ENCODE measurements around the gene PMIS2. TPM values are rescaled to one million over a fixed set of nuclear protein-coding genes. Genes with fewer than 3 reads are reported as not detected.
"Not testable (repeated sequence)": the region's sequence is repeated elsewhere in the genome, so short reads cannot be mapped to it uniquely, and the experiment has no call there.

The PMIS2 gene
- total RNA-seq, 1 experiment from 2014 or later: not detected

DNA sequence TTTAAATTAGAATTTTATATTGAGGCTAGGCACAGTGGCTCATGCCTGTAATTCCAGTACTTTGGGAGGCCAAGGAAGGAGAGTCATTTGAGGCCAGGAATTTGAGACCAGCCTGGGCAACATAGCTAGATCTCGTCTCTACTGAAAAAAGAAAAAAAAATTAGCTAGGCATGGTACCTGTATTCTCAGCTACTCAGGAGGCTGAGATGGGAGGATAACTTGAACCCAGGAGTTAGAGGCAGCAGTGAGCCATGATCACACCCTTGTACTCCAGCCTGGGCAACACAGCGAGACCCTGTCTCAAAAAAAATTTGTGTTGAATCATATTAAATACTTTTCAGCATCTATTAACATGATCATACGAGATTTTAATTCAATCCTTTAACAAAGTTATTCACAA, 4.9 kb downstream of the PMIS2 start:
- DNase-seq (ENCODE audit: low spot score): no peak

DNA sequence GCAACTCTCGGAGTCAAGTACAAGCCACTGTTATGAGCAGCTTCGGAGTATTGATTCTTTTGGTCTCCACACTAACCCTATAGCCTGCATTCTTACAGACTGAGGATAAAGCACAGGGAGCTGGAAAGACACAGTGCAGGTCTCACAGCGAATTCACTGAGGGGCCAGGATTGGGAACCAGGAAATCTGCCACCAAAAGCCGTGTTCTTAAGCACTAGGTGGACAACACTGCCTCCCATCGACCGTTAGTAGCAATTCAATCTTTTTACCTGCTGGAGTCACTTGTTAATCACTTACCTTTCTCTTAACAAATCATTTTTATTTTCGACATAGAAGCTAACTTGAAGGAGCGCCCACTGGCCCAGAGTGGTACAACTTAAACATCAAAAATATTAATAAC, 6.3 kb downstream of the PMIS2 start:
- no peak for DNase-seq (ENCODE audit: low spot score)

- DNase-seq (ENCODE audit: low spot score): not testable (repeated sequence)
Observed at GRCh38 chr19:35595026-35595425, 9.1 kb downstream of the PMIS2 start.

DNA sequence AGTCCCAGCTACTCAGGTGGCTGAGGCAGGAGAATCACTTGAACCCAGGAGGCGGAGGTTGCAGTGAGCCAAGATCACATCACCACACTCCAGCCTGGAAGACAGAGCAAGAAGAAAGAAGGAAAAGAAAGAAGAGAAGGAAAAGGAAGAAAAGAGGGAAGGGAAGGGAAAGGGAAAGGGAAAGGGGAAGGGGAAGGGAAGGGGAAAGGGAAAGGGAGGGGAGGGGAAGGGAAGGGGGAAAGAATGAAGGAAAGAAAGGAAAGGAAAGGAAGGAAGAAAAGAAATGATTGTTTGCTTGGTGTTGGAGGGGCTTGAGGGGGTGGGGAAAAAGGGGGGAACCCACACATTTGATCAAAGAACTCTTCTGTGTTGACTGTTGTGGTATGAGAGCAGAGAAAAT, 10.0 kb downstream of the PMIS2 start:
- no peak for DNase-seq (ENCODE audit: low spot score)

DNA sequence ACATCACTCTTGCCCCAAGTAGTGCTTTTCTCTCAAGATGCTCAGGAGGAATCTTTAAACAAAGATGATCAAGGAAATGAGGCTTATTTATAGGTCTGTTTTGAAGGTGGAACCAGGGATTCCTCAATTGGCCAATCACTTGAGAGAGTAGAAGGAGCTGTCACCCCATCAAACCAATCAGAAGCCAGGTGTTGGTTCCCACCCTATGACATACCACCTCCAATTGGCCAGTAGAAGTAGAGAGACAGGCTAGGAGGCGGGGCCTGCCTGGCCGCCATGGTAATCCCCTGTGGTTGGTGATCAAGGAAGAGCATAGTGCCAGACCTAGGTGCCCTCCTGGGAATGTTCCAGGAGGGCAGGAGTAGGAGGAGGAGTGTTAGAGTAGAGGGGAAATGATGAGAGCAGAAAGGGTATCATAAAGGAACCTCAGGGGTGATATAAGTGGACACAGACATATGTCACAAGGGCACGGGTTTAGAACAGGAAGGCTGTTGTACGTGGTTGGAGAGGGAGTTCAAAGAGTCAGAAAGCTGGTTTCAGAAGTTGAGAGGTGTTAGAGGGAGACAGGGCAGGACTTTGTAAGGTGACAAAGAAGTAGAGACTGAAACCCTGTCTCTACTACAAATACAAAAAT, 10.5 kb downstream of the PMIS2 start:
- peak; percentile 53 for DNase-seq (ENCODE audit: low spot score)

GRCh38 chr19:35601971-35602370, 16.0 kb downstream of the PMIS2 start:
- DNase-seq (ENCODE audit: low spot score): no peak

- DNase-seq (ENCODE audit: low spot score): not testable (repeated sequence)
Observed at GRCh38 chr19:35604436-35604835, 18.5 kb downstream of the PMIS2 start.

GRCh38 chr19:35607170-35607569, 21.2 kb downstream of the PMIS2 start:
- not testable (repeated sequence) for DNase-seq (ENCODE audit: low spot score)

GRCh38 chr19:35607661-35608060, 21.7 kb downstream of the PMIS2 start:
- DNase-seq (ENCODE audit: low spot score): no peak

DNA sequence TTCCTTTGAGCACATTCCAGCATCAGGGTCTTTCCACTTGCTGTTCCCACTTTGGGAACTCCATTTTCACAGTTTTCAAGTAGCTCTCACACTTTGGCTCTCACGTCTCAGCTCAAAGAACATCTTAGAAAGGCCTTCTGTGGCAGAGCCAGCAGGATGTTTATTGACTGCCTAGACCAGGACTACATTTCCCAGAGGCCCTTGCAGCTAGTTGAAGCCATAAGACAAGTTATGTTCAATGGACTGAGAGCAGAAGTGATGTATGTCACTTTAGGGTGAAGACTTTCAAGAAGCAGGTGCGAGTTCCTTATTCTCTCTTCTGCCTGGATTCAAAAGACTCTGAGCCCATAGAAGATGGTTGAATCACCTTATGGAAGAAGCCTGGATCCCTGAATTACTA, 22.3 kb downstream of the PMIS2 start:
- no peak for DNase-seq (ENCODE audit: low spot score)

DNA sequence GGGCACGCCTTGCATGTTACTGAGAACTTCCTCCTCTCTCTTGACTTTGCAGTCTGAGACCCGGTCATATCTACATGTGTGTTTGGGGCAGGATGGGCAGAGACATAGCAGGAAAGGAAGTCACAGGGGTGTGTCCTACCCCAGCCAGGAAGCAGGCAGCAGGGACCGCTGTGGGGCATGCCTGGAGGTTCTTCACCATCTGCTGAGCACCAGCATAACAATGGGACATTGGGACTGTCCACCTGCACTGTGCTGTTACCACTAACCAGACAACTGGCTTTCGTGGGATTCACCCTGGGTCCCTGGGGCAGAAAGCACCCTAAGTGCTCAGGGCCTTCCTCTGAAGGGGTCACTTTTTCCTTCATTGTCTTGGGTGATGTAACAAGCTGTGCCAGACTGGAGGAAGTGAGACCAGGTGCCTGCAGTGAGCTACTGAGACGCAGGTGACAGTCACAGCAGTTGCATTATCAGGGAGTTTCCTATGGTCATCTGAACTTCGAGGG, 23.9 kb downstream of the PMIS2 start:
- no peak for DNase-seq (ENCODE audit: low spot score)

DNA sequence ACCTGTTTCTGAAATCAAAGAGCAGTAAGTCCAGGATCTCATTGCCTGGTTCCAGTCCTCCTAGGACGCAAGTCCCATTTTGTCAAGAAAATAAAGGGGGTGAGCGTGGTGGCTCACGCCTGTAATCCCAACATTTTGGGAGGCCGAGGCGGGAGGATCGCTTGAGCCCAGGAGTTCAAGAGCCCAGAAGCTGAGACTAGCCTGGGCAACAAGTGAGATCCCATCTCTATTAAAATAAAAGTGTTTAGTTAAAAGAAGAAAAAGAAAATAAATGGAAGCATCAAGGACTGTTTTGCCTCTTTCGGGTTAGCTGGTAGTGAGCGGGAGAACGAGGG, 26.2 kb downstream of the PMIS2 start:
- no peak for DNase-seq (ENCODE audit: low spot score)

- DNase-seq (ENCODE audit: low spot score): peak; percentile 86
Observed at GRCh38 chr19:35612559-35613321, 26.8 kb downstream of the PMIS2 start, which contains the start of gene HAUS5. Gene HAUS5 (plus strand): TSS chr19:35612735. CDS start chr19:35612795, 60 bp downstream.

GRCh38 chr19:35613574-35613973, 27.6 kb downstream of the PMIS2 start:
- DNase-seq (ENCODE audit: low spot score): no peak

GRCh38 chr19:35615036-35615435, 29.1 kb downstream of the PMIS2 start:
- no peak for DNase-seq (ENCODE audit: low spot score)

DNA sequence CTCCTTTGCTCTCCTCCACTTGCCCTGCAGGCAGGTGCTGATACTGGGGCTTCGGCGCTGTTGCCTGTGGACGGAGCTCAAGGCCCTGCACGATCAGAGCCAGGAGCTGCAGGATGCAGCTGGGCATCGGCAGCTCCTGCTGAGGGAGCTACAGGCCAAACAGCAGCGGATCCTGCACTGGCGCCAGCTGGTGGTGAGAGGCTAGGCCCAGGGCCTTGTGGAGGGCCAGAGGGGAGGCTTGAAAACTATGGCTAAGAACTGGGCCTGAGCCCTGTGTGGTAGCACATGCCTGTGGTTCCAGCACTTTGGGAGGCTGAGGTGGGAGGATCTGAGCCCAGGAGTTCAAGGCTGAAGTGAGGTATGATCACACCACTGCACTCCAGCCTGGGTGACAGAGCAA, 32.9 kb downstream of the PMIS2 start:
- no peak for DNase-seq (ENCODE audit: low spot score)

GRCh38 chr19:35619290-35619923, 33.4 kb downstream of the PMIS2 start:
- no peak for DNase-seq (ENCODE audit: low spot score)

DNA sequence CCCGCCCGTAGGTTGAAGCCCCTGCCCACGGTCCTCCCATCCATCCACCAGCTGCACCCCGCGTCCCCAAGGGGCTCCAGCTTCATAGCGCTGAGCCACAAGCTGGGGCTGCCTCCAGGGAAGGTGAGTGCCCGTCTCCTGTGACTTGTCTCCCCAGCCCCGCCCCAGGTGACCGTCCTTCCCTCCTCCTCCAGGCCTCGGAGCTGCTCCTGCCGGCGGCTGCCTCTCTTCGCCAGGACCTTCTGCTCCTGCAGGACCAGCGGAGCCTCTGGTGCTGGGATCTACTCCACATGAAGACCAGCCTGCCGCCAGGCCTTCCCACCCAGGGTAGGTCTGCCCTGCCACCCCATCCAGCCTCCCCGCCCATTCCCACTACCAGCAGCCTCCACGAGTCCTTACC, 34.0 kb downstream of the PMIS2 start:
- DNase-seq (ENCODE audit: low spot score): no peak

GRCh38 chr19:35621708-35622107, 35.7 kb downstream of the PMIS2 start:
- no peak for DNase-seq (ENCODE audit: low spot score)

DNA sequence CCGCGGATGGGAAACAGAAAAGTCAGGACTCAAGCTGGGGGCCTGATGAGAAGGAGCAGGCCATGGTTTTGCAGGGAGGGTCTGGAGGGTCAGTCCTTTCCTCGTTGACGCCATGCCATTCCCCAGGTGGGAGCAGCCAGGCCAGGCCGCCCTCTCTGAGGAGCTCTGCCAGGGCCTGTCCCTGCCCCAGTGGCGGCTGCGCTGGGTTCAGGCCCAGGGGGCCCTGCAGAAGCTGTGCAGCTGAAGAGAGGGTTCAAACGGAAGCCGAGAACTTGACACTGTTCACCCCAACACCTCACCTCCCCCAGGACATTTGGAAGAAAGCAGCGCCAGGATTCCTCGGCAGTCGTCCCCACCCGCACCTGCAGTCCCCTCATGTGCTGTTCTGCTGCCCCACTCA, 36.8 kb downstream of the PMIS2 start:
- no peak for DNase-seq (ENCODE audit: low spot score)

GRCh38 chr19:35623327-35624010, 37.5 kb downstream of the PMIS2 start:
- no peak for DNase-seq (ENCODE audit: low spot score)

DNA sequence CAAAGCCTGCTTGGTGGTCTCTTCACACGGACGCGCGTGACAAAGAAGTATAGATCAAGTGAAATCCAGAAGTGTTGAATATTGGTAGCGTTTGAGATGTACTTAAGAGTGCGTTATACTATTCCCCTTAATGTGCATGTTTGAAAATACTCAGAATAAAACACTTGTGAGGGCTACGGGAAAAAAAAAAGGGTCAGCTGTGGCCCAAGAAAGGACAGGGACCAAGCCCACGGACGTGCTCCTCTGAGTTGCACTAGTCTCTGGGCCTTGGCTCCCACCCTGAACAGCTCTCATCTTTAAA, 42.2 kb downstream of the PMIS2 start:
- DNase-seq (ENCODE audit: low spot score): no peak
